GM10266 (cell line): ENCODE results near the gene PIK3CB.
"Not testable (repeated sequence)": the region's sequence is repeated elsewhere in the genome, so short reads cannot be mapped to it uniquely, and the experiment has no call there.

Source experiments
- DNase-seq: peaks from one replicate; pipeline ENCODE4 v3.0.0; 2012; ENCODE audit errors: extremely low spot score
- TF ChIP-seq, protein P1 (sequence below): IDR thresholded peaks from 2 replicates; pipeline ENCODE4 v1.5.1; 2012; ENCODE audit warnings: mild to moderate bottlenecking, low read depth; ENCODE audit not compliant: control insufficient read depth, insufficient read depth; ENCODE audit errors: missing control alignments

PIK3CB gene

DNA sequence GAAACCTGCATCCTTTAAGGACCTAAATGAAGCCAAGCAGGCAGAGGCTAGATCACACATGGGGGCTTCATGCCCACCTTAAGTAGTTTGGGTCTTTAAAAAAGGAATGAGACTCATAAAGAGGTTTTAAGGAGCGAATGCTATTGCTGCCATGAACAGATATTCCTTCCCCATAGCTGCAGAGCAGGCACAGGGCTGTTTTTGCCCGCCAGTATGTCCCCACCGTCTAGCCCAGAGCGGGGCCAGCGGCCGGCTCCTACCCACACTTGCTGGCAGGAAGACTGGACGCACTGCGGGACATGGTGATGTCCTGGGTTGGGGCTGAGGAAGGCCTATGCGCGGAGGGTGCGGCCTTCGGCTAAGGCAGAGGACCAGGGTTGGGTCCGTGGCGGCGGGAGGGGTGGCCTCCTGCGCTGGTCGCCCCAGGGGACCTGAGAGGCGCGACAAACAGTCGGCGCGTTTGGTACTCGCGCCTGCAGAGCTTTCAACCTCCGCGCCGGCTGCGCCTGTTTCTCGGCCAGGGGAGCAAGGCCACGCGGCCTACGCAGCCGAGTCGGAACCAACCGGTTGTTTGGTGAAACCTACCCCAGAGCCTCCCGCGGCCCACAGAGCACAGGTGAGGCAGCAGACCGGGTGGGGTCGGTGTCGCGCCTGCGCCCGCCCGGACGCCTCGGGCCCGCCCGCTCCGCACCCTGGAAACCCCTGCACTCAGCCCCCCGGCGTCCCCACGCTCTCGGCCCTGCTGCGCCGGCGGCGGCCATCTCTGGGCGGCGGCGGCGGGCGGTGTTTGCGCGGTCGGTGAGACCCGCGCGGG is 226.2 kb downstream of the PIK3CB start, which contains the start of gene FAIM:
Gene FAIM (plus strand): TSS at position 450 of the 814 bp plus-strand sequence. CDS start 10,956 bp downstream, outside the sequence.
- TF ChIP-seq, protein P1, sequence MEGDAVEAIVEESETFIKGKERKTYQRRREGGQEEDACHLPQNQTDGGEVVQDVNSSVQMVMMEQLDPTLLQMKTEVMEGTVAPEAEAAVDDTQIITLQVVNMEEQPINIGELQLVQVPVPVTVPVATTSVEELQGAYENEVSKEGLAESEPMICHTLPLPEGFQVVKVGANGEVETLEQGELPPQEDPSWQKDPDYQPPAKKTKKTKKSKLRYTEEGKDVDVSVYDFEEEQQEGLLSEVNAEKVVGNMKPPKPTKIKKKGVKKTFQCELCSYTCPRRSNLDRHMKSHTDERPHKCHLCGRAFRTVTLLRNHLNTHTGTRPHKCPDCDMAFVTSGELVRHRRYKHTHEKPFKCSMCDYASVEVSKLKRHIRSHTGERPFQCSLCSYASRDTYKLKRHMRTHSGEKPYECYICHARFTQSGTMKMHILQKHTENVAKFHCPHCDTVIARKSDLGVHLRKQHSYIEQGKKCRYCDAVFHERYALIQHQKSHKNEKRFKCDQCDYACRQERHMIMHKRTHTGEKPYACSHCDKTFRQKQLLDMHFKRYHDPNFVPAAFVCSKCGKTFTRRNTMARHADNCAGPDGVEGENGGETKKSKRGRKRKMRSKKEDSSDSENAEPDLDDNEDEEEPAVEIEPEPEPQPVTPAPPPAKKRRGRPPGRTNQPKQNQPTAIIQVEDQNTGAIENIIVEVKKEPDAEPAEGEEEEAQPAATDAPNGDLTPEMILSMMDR: no peak
- DNase-seq: peak; percentile 70

DNA sequence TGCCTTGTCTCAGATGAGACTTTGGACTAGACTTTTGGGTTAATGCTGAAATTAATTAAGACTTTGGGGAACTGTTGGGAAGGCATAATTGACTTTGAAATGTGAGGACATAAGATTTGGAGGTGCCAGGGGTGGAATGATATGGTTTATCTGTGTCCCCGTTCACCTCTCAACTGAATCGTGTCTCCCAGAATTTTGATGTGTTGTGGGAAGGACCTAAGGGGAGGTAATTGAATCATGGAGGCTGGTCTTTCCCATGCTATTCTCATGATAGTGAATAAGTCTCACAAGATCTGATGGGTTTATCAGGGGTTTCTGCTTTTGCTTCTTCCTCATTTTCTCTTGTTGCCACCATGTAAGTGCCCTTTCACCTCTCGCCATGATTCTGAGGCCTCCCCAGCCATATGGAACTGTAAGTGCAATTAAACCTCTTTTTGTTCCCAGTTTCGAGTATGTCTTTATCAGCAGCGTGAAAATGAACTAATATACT is 230.6 kb downstream of the PIK3CB start:
- not testable (repeated sequence) for DNase-seq
